ENCODE data around the gene MEOX2. TPM values are rescaled to one million over a fixed set of nuclear protein-coding genes. Genes with fewer than 3 reads are reported as not detected.

MEOX2 gene
- total and polyA plus RNA-seq, 2 of the 8 experiments (the other 6 are each of a cell fraction or from before 2014, with no cell fraction given) = 0.05 to 0.19 TPM

DNA sequence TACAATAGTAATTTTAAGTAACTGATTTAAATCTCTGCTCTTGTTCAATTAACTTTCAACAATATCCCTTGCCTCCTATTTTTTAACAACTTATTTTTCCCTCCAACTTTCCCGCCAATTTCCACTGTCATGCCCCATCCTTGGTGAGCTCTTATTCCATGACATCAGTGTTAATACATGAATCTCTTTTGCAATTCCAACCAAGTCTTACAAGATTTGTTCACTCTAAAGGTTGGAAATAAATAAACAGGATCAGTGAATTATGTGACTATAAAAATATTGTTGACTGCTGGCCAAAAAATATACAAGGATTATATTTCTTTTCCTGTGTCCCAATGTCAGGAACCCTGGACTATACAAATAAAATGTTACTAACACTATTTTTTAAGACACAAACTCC lies 103.7 kb downstream of the MEOX2 start:
- no peak overlapping the region for H3K9ac ChIP-seq (replicated peaks in 1 of 4; ENCODE audit: extremely low read depth in 1 of 4, low read depth in 3 of 4, low read length in 3 of 4)
- DNase-seq (ENCODE audit: low read depth in 1 of 2, low spot score in 2 of 2) = no peak
- no peaks in the 10 kb centered on the region for H4K20me1 ChIP-seq (replicated peaks in 1 of 2; ENCODE audit: control insufficient read depth in 1 of 2, insufficient read depth in 2 of 2, low read length in 2 of 2)
- H2BK20ac ChIP-seq (ENCODE audit: low read length) = no peak overlapping the region
- no peak overlapping the region for H3K18ac ChIP-seq (ENCODE audit: extremely low read depth, low read length)
- no peak for FAIRE-seq
- no peaks in the 10 kb centered on the region for H3K79me1 ChIP-seq (ENCODE audit: low read depth, low read length)
- TF ChIP-seq JUND (IDR thresholded peaks at IDR 0.05; ENCODE audit: low read length) (no peak), GTF2F1 (IDR thresholded peaks at IDR 0.05; ENCODE audit: borderline replicate concordance, low read depth, low read length) (no peak), POLR2AphosphoS5 (IDR thresholded peaks at IDR 0.05; ENCODE audit: low read depth, low read length) (no peak), JUN (IDR thresholded peaks at IDR 0.05; ENCODE audit: low read depth, low read length) (no peak), BCL11A (IDR thresholded peaks at IDR 0.05; ENCODE audit: low read depth in 2 of 2, low read length in 2 of 2) (no peak), GABPA (IDR thresholded peaks at IDR 0.05; ENCODE audit: borderline replicate concordance, insufficient read depth, low read length) (no peak)
- H3K14ac ChIP-seq (ENCODE audit: insufficient read length) = no peak overlapping the region
- H4K8ac ChIP-seq (ENCODE audit: extremely low read depth, insufficient read depth, low read length) = no peak overlapping the region
- H2BK5ac ChIP-seq (ENCODE audit: low read depth, low read length) = no peak overlapping the region
- no peak overlapping the region for H3K4me3 ChIP-seq (ENCODE audit: extremely low read depth in 1 of 4, insufficient read depth in 2 of 4, low read depth in 3 of 4, low read length in 4 of 4)
- no peaks in the 10 kb centered on the region; the same call in 1 of the 2 replicates for H3K23me2 ChIP-seq (ENCODE audit: low read depth, low read length)
- no peak overlapping the region for H3K27ac ChIP-seq (ENCODE audit: low read depth, low read length)
- H3K4ac ChIP-seq (replicated peaks; ENCODE audit: insufficient read length, low read depth, low read length) = no peak overlapping the region
- no peaks in the 10 kb centered on the region for H3K79me2 ChIP-seq (ENCODE audit: control insufficient read depth in 1 of 2, insufficient read depth in 2 of 2, low read length in 2 of 2)
- ChIA-PET POLR2A (ENCODE audit: partially characterized antibody) (interaction anchor here (0.5 kb wide), 1 partner anchor 256 kb away, joined by 5 read pairs; no protein-coding TSS in a partner anchor), CTCF (ENCODE audit: partially characterized antibody) (interaction anchor here (0.6 kb wide), 1 partner anchor 103 kb away, joined by 3 read pairs; no protein-coding TSS in a partner anchor)
- no peak overlapping the region for H2BK15ac ChIP-seq (ENCODE audit: low read length)
- H2BK120ac ChIP-seq (replicated peaks; ENCODE audit: low read depth, low read length) = no peak overlapping the region
- H4K5ac ChIP-seq (ENCODE audit: insufficient read length, low read depth, low read length) = no peak overlapping the region
- H3K56ac ChIP-seq (replicated peaks; ENCODE audit: insufficient read length, low read depth, low read length) = no peak overlapping the region
- no peak overlapping the region for H4K91ac ChIP-seq (replicated peaks; ENCODE audit: insufficient read length, low read length)
- H3K27me3 ChIP-seq (replicated peaks in 1 of 4; ENCODE audit: control insufficient read depth in 3 of 4, extremely low read depth in 1 of 4, insufficient read depth in 3 of 4, low read length in 3 of 4) = no peaks in the 10 kb centered on the region
- peaks cover 7 to 12% of the 10 kb centered on the region in 2 experiments for H3K9me3 ChIP-seq (ENCODE audit: insufficient read depth in 2 of 2, low read depth in 1 of 2, low read length in 1 of 2)
- H2AFZ ChIP-seq (ENCODE audit: low read length) = no peak overlapping the region
- no peak overlapping the region for H3K23ac ChIP-seq (ENCODE audit: insufficient read length)
- H3K4me1 ChIP-seq (replicated peaks in 1 of 4; ENCODE audit: control insufficient read depth in 3 of 4, insufficient read depth in 4 of 4, low read length in 3 of 4) = no peaks in the 10 kb centered on the region
- no peak overlapping the region for H2BK12ac ChIP-seq (ENCODE audit: low read depth, low read length)
- 92 to 100% methylated on average over 1 of the region's 1 CpG for WGBS, 2 experiments (ENCODE audit: extremely low coverage in 1 of 2, insufficient coverage in 1 of 2, insufficient read length in 1 of 2, insufficient replicate concordance in 2 of 2, low coverage in 1 of 2, low lambda C conversion rate in 2 of 2, missing lambda C conversion rate in 1 of 2)
- H2AK5ac ChIP-seq (ENCODE audit: low read depth, low read length) = no peak overlapping the region
- H3K36me3 ChIP-seq (ENCODE audit: control insufficient read depth in 2 of 4, insufficient read depth in 4 of 4, low read length in 3 of 4) = 0 out of 8 replicates have a peak, but pooled peaks cover 0 to 3% (median 0%) of the 10 kb centered on the region in 4 experiments
- H3K4me2 ChIP-seq (ENCODE audit: insufficient read depth in 1 of 2, low read depth in 2 of 2, low read length in 2 of 2) = no peak overlapping the region

All from H1 (cell line).